HepG2 (cell line): ENCODE data around the gene TARS3. TPM values are rescaled to one million over a fixed set of nuclear protein-coding genes. Genes with fewer than 3 reads are reported as not detected.

ENCODE experiments used
- CCAR2 ChIP-seq: fragments of 200-400 bp; formaldehyde crosslinking; optimal IDR thresholded peaks from 2 replicates; pipeline ENCODE3; 2018; ENCODE audit warnings: low read depth, mild to moderate bottlenecking, low read length, moderate library complexity
- FOXA1 ChIP-seq, 2 experiments: fragments of 450-650 bp in 1 of 2; sonication (generic) in 1 of 2; formaldehyde crosslinking in 1 of 2; IDR thresholded peaks; 2 replicates each; pipeline versions ENCODE4 v1.4.0 to v1.6.1; 2016 to 2020; ENCODE audit warnings: missing genetic modification reagents in 1 of 2
- FOXO1 ChIP-seq: sonication (generic); formaldehyde crosslinking; IDR thresholded peaks from 2 replicates; pipeline ENCODE4 v1.4.0; 2020; ENCODE audit warnings: missing genetic modification reagents
- GLI4 ChIP-seq: sonication (generic); formaldehyde crosslinking; IDR thresholded peaks from 2 replicates; pipeline ENCODE4 v1.5.1; 2020; ENCODE audit warnings: missing genetic modification reagents, mild to moderate bottlenecking, moderate library complexity, borderline replicate concordance
- HMG20A ChIP-seq: IDR thresholded peaks from 2 replicates; pipeline ENCODE4 v1.6.1; 2016; ENCODE audit warnings: borderline replicate concordance
- HMGA1 ChIP-seq: sonication (generic); formaldehyde crosslinking; conservative IDR thresholded peaks from 2 replicates; pipeline ENCODE4 v1.4.0; 2020; ENCODE audit warnings: missing genetic modification reagents
- HOXA3 ChIP-seq: sonication (generic); formaldehyde crosslinking; IDR thresholded peaks from 2 replicates; pipeline ENCODE4 v1.5.0; 2020; ENCODE audit warnings: missing genetic modification reagents
- JARID2 ChIP-seq: sonication (generic); formaldehyde crosslinking; IDR thresholded peaks from 2 replicates; pipeline ENCODE4 v1.8.1; 2023; ENCODE audit warnings: missing genetic modification reagents, inconsistent platforms; ENCODE audit not compliant: insufficient replicate concordance
- PRMT3 ChIP-seq: sonication (generic); formaldehyde crosslinking; IDR thresholded peaks from 2 replicates; pipeline ENCODE4 v1.8.1; 2022; ENCODE audit warnings: low read depth, mild to moderate bottlenecking, moderate library complexity, missing genetic modification reagents, borderline replicate concordance
- PRPF4 ChIP-seq: fragments of 200-400 bp; formaldehyde crosslinking; IDR thresholded peaks from 2 replicates; pipeline ENCODE4 v1.6.1; 2016; ENCODE audit warnings: low read length, low read depth; ENCODE audit not compliant: poor library complexity, severe bottlenecking
- RXRB ChIP-seq: IDR thresholded peaks from 2 replicates; pipeline ENCODE4 v1.6.1; 2016; ENCODE audit warnings: borderline replicate concordance, missing genetic modification reagents, missing compliant biosample characterization
- SATB2 ChIP-seq: sonication (generic); formaldehyde crosslinking; IDR thresholded peaks from 2 replicates; pipeline ENCODE4 v1.5.0; 2020; ENCODE audit warnings: missing genetic modification reagents
- SOX6 ChIP-seq, 2 experiments: fragments of 450-650 bp in 1 of 2; sonication (generic) in 1 of 2; formaldehyde crosslinking in 1 of 2; IDR thresholded peaks; 2 replicates each; pipeline versions ENCODE4 v1.4.0 to v1.6.1; 2017 to 2020; ENCODE audit warnings: antibody characterized with exemption in 1 of 2, mild to moderate bottlenecking in 1 of 2, missing genetic modification reagents in 1 of 2
- SRSF1 ChIP-seq: fragments of 200-400 bp; formaldehyde crosslinking; optimal IDR thresholded peaks from 2 replicates; pipeline ENCODE3; 2017; ENCODE audit warnings: mild to moderate bottlenecking, low read depth, low read length, moderate library complexity
- TCF7 ChIP-seq: sonication (generic); IDR thresholded peaks from 2 replicates; pipeline ENCODE4 v1.6.1; 2016; ENCODE audit warnings: antibody characterized with exemption, low read depth
- TGIF2 ChIP-seq: IDR thresholded peaks from 2 replicates; pipeline ENCODE4 v1.6.1; 2016; ENCODE audit warnings: control low read depth, missing compliant biosample characterization
- TOPORS ChIP-seq: sonication (generic); formaldehyde crosslinking; IDR thresholded peaks from 2 replicates; pipeline ENCODE4 v1.8.0; 2023; ENCODE audit warnings: mild to moderate bottlenecking, missing genetic modification reagents
- ZBTB2 ChIP-seq: sonication (generic); formaldehyde crosslinking; IDR thresholded peaks from 2 replicates; pipeline ENCODE4 v1.8.0; 2022; ENCODE audit warnings: low read depth, missing genetic modification reagents
- ZBTB7B ChIP-seq: sonication (generic); formaldehyde crosslinking; IDR thresholded peaks from 2 replicates; pipeline ENCODE4 v1.4.0; 2020; ENCODE audit warnings: missing genetic modification reagents
- ZFP41 ChIP-seq: sonication (generic); formaldehyde crosslinking; IDR thresholded peaks from 2 replicates; pipeline ENCODE4 v1.4.0; 2020; ENCODE audit warnings: mild to moderate bottlenecking, missing genetic modification reagents, borderline replicate concordance
- ZNF569 ChIP-seq: sonication (generic); formaldehyde crosslinking; IDR thresholded peaks from 2 replicates; pipeline ENCODE4 v1.5.0; 2020; ENCODE audit warnings: mild to moderate bottlenecking, missing genetic modification reagents, moderate library complexity, borderline replicate concordance
- ZNF605 ChIP-seq: sonication (generic); formaldehyde crosslinking; IDR thresholded peaks from 2 replicates; pipeline ENCODE4 v1.8.0; 2022; ENCODE audit warnings: mild to moderate bottlenecking, missing genetic modification reagents
- ZSCAN12 ChIP-seq: sonication (generic); formaldehyde crosslinking; IDR thresholded peaks from 2 replicates; pipeline ENCODE4 v1.9.0; 2021; ENCODE audit warnings: mild to moderate bottlenecking, missing genetic modification reagents
- polyA plus RNA-seq, 8 experiments: library from polyadenylated mRNA; depleted of rRNA in 3 of 8; stranded (reverse) in 7 of 8; unstranded in 1 of 8; fragments of >200 nt; fragmentation: Illumina TruSeq in 4 of 8; extraction: Trizol in 4 of 8; gene quantifications; 2 replicates each; pipeline versions ENCODE4 v1.2.1 to v1.2.3, GENCODE V29; 2011 to 2016; ENCODE audit warnings: low read depth in 4 of 8, missing spikeins in 1 of 8, mixed read lengths in 1 of 8; ENCODE audit not compliant: insufficient read depth in 1 of 8
- total RNA-seq, 5 experiments: library from RNA; depleted of rRNA; stranded (reverse); fragments of >200 nt; fragmentation: Illumina TruSeq; extraction: Trizol; gene quantifications; 2 replicates each; pipeline ENCODE4 v1.2.3, GENCODE V29; 2016; ENCODE audit warnings: low read depth in 1 of 5
- TF ChIP-seq, protein P1 (sequence below): sonication (generic); formaldehyde crosslinking; IDR thresholded peaks from 2 replicates; pipeline ENCODE4 v1.4.0; 2020; ENCODE audit warnings: missing genetic modification reagents, mild to moderate bottlenecking, borderline replicate concordance
- TF ChIP-seq, protein P2 (sequence below): sonication (generic); formaldehyde crosslinking; IDR thresholded peaks from 2 replicates; pipeline ENCODE4 v1.4.0; 2020; ENCODE audit warnings: missing genetic modification reagents

TARS3 gene
- total and polyA plus RNA-seq, 2 of the 13 experiments (the other 11 are each of a cell fraction or from before 2014, with no cell fraction given), result 4.1 to 11.7 TPM

DNA sequence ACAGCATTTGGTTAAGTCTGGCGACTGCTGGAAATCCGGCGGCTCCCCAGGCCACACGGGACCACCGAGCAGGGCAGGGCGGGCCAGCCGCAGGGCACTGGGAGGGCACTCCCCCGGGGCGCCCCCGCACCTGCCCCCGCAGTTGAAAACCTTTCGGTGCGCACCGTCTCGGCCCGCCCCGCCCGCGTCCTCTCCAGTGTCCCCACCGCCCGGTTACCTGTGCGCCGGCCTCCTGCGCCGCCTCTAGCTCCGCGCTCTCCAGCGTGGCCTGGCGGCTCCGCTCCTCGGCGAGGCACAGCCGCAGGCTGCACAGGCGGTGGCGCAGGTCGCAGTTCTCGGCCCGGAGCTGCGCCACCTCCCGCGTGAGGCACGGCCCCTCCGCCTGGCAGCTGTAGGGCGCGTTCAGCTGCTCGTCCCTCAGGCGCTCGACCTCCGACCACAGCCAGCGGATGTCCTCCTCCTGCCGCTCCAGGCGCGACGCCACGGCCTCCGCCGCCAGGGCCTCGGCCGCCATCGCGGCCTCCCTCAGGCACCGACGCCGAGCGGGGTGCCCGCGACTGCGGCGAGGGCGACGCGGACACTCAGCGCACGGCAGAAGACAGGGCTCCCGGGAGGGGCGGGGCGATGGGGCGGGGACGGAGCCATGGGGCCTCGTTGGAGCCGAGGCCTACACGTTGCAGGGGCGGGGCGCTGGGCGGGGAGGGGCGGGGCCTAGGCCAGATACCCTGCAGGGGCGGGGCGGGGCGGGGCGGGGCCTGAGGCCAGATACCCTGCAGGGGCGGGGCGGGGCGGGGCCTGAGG, at the start of gene TARS3 (continued):
- TF ChIP-seq SOX6 (IDR thresholded peaks at IDR 0.05), result no peak
- peak; percentile 15; the same call in 1 of the 2 replicates for TF ChIP-seq SOX6 (CRISPR knock-in tag; IDR thresholded peaks at IDR 0.05)
- TF ChIP-seq SATB2 (CRISPR knock-in tag), result no peak
- TF ChIP-seq ZSCAN12 (CRISPR knock-in tag), result 0 out of 2 replicates have a peak, but pooled peaks have one; percentile 42
- TF ChIP-seq TCF7, result no peak
- TF ChIP-seq ZFP41 (CRISPR knock-in tag), result 0 out of 2 replicates have a peak, but pooled peaks have one; percentile 35
- no peak for TF ChIP-seq JARID2 (CRISPR knock-in tag)
- TF ChIP-seq, protein P1, sequence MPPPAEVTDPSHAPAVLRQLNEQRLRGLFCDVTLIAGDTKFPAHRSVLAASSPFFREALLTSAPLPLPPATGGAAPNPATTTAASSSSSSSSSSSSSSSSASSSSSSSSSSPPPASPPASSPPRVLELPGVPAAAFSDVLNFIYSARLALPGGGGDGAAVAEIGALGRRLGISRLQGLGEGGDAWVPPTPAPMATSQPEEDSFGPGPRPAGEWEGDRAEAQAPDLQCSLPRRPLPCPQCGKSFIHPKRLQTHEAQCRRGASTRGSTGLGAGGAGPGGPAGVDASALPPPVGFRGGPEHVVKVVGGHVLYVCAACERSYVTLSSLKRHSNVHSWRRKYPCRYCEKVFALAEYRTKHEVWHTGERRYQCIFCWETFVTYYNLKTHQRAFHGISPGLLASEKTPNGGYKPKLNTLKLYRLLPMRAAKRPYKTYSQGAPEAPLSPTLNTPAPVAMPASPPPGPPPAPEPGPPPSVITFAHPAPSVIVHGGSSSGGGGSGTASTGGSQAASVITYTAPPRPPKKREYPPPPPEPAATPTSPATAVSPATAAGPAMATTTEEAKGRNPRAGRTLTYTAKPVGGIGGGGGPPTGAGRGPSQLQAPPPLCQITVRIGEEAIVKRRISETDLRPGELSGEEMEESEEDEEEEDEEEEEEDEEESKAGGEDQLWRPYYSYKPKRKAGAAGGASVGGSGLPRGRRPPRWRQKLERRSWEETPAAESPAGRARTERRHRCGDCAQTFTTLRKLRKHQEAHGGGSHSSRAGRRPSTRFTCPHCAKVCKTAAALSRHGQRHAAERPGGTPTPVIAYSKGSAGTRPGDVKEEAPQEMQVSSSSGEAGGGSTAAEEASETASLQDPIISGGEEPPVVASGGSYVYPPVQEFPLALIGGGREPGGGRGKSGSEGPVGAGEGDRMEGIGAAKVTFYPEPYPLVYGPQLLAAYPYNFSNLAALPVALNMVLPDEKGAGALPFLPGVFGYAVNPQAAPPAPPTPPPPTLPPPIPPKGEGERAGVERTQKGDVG, result 0 out of 2 replicates have a peak, but pooled peaks have one; percentile 38
- no peak for TF ChIP-seq PRPF4
- TF ChIP-seq FOXO1, result peak; percentile 48; the same call in 1 of the 2 replicates
- TF ChIP-seq TGIF2 (CRISPR knock-in tag), result no peak
- TF ChIP-seq, protein P2, sequence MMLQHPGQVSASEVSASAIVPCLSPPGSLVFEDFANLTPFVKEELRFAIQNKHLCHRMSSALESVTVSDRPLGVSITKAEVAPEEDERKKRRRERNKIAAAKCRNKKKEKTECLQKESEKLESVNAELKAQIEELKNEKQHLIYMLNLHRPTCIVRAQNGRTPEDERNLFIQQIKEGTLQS (CRISPR knock-in tag), result peak; percentile 77
- peak; percentile 75 for TF ChIP-seq HOXA3 (CRISPR knock-in tag)
- TF ChIP-seq HMGA1, result no peak
- no peak for TF ChIP-seq CCAR2
- no peak for TF ChIP-seq RXRB (CRISPR knock-in tag)
- TF ChIP-seq PRMT3 (CRISPR knock-in tag), result peak; percentile 89; the same call in 1 of the 2 replicates
- peak; percentile 92 for TF ChIP-seq ZBTB2 (CRISPR knock-in tag)
- no peak; the same call in 1 of the 2 replicates for TF ChIP-seq HMG20A (CRISPR knock-in tag)
- no peak for TF ChIP-seq FOXA1 (IDR thresholded peaks at IDR 0.05)
- TF ChIP-seq FOXA1 (CRISPR knock-in tag; IDR thresholded peaks at IDR 0.05), result no peak; the same call in 1 of the 2 replicates
- no peak for TF ChIP-seq ZNF605
- no peak for TF ChIP-seq SRSF1
- peak; percentile 96; the same call in 1 of the 2 replicates for TF ChIP-seq TOPORS (CRISPR knock-in tag)
- peak; percentile 98; the same call in 1 of the 2 replicates for TF ChIP-seq GLI4 (CRISPR knock-in tag)
- peak; percentile 67; the same call in 1 of the 2 replicates for TF ChIP-seq ZBTB7B (CRISPR knock-in tag)
- no peak for TF ChIP-seq ZNF569 (CRISPR knock-in tag)
